HL-60 (cell line): ENCODE results near the gene CILP2.

Experiments used
- CTCF ChIP-seq: IDR thresholded peaks from one replicate; pipeline ENCODE4 v1.5.1; 2011; ENCODE audit warnings: low read length, control low read depth, inconsistent platforms; ENCODE audit not compliant: insufficient read depth
- GABPA ChIP-seq: IDR thresholded peaks from 2 replicates; pipeline ENCODE4 v1.6.1; 2012; ENCODE audit warnings: low read depth
- POLR2AphosphoS5 ChIP-seq: IDR thresholded peaks from 2 replicates; pipeline ENCODE4 v1.6.1; 2012; ENCODE audit warnings: low read depth

GRCh38 chr19:19529783-19530422 is 8.2 kb upstream of the CILP2 start:
- TF ChIP-seq CTCF (no peak), GABPA (no peak), POLR2AphosphoS5 (no peak)
